Umbilical cord (tissue), 2 donors: Measurements from ENCODE around the gene PPP2R2B. TPM values are rescaled to one million over a fixed set of nuclear protein-coding genes. Genes with fewer than 3 reads are reported as not detected.

Experiments
- DNase-seq: peaks from one replicate; pipeline ENCODE4 v3.0.0-alpha.2; 2015; ENCODE audit warnings: low spot score
- total RNA-seq: library from RNA; depleted of rRNA; stranded (reverse); fragments of >200 nt; gene quantifications from one replicate; pipeline ENCODE4 v1.2.3, GENCODE V29; 2014; ENCODE audit warnings: low replicate concordance; ENCODE audit not compliant: insufficient read depth

The PPP2R2B gene
- total RNA-seq, 1 donor from 2014 or later, result 5.1 TPM

GRCh38 chr5:146888351-146888978 lies 9.9 kb upstream of the PPP2R2B start:
- no peak for DNase-seq

GRCh38 chr5:146884066-146884626 lies 5.6 kb upstream of the PPP2R2B start:
- no peak for DNase-seq

GRCh38 chr5:146883511-146883910 lies 5.0 kb upstream of the PPP2R2B start:
- DNase-seq, result peak; percentile 30

- no peak for DNase-seq
Observed at GRCh38 chr5:146880966-146881365, 2.4 kb upstream of the PPP2R2B start.

GRCh38 chr5:146877783-146878475 lies 628 bp downstream of the PPP2R2B start:
- DNase-seq, result peak; percentile 27

GRCh38 chr5:146877178-146877681 lies 1.3 kb downstream of the PPP2R2B start:
- DNase-seq, result no peak

- no peak for DNase-seq
Observed at GRCh38 chr5:146873186-146873917, 5.2 kb downstream of the PPP2R2B start.

- DNase-seq, result no peak
Observed at GRCh38 chr5:146872188-146872587, 6.4 kb downstream of the PPP2R2B start.

GRCh38 chr5:146867996-146868708 lies 10.4 kb downstream of the PPP2R2B start:
- no peak for DNase-seq

- DNase-seq, result no peak
Observed at GRCh38 chr5:146866263-146866662, 12.3 kb downstream of the PPP2R2B start.

GRCh38 chr5:146862641-146863040 lies 15.9 kb downstream of the PPP2R2B start:
- DNase-seq, result no peak

- no peak for DNase-seq
Observed at GRCh38 chr5:146860213-146860893, 18.2 kb downstream of the PPP2R2B start.

- DNase-seq, result no peak
Observed at GRCh38 chr5:146852089-146852488, 26.5 kb downstream of the PPP2R2B start.

GRCh38 chr5:146851133-146851532 lies 27.4 kb downstream of the PPP2R2B start:
- DNase-seq, result no peak

GRCh38 chr5:146849694-146850303 lies 28.8 kb downstream of the PPP2R2B start:
- no peak for DNase-seq

- no peak for DNase-seq
Observed at GRCh38 chr5:146848133-146848532, 30.4 kb downstream of the PPP2R2B start.

- DNase-seq, result no peak
Observed at GRCh38 chr5:146840016-146840415, 38.5 kb downstream of the PPP2R2B start.

GRCh38 chr5:146836226-146836842 lies 42.2 kb downstream of the PPP2R2B start:
- DNase-seq, result no peak

- DNase-seq, result peak; percentile 68
Observed at GRCh38 chr5:146832985-146833732, 45.4 kb downstream of the PPP2R2B start.
